Medulla oblongata (tissue), 1 donor: ENCODE results near the gene ORC5.
"Not testable (repeated sequence)": the region's sequence is repeated elsewhere in the genome, so short reads cannot be mapped to it uniquely, and the experiment has no call there.

Experiments
- DNase-seq: peaks from one replicate; pipeline ENCODE4 v3.0.0-alpha.2; 2015; ENCODE audit errors: extremely low spot score

The ORC5 gene

DNA sequence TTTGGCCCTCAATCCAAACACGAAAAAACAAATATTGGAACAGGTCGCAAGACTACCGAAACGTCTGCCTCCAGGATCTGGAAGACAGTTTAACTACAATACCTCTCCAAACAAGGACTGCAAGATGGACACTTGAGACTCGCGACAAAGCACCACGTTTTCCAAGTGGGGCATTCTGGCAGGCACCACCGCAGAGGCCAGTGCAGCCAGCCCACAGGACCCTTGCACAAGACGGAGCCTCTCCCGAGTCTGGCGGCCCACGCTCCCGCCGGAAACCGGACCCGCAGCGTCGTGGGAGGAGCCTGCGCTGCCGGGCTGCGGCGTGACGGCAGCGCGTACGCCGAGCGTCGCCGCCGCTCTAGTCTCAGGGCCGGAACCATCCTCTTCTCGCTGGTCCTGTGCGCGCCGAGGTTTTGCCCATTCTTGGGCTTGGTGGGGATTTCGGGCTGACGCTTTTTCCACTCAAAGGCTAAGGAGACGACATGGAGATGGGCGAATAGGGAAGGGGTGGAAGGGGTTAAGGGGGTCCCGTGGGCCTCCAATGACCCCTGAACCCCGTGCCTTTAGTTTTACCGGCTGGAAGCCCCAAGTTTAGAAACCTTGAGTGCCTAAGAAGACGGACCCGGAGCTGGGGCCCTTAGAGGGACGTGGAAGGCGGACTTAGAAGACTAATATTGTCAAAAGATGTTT, at the start of gene ORC5:
ORC5 (minus strand) TSS at position 283 of the 690 bp plus-strand sequence; CDS start at position 174, 109 bp downstream.
- DNase-seq: peak; percentile 79

DNA sequence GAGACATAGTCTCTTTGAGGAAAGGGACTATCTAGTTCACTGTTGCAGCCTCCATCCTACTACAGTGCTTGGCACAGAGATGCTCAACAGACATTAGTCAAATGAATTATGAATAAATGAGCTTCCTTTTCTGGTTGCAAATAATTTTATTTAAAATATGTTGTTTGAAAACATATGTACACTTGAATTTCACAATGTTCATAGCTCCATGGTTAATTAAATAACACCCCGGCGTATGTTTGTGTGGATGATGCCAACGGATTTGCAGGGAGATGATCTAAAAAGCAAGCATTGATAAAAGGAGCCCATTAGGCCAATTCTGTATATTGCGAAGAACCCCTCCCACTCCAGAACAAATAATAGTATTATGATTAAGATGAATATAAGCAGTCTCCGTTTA, 47.8 kb upstream of the ORC5 start:
- DNase-seq: no peak

DNA sequence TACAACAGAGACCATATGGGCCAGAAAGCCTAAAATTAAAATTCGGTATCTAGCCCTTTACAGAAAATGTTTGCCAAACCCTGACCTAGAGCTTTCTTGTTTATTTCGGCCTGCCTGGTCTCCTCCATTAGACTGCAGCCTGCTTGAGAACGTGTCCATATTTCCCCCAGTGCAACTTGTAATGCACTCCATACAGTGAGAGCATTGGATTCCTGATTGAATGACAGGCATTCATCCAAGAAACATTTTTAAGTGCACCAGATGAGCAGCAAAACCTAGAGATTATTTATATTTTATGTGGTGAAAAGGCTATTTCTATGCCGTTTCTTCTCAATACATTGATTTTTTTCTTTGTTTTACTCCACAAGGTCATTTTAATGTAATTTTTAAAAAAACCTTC, 47.4 kb upstream of the ORC5 start:
- no peak for DNase-seq

DNA sequence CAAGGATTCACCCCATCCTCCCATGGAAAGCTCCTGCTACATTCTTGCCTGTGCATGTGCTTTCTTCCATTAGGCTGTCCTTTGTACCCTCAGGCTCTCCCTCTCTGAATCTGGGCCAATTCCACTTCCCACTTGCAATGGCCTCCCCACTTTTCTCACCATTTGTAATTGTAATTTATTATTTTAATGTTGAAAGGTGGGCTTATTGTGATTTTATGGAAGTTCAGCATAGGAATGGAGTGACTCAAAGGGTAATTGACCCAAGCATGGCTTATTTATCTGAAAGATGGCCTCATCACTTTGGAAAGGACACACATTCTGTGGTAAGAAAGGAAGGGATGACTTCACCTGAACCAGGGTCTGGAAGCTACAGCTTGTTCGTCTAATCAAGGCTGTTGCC, 46.9 kb upstream of the ORC5 start:
- no peak for DNase-seq

DNA sequence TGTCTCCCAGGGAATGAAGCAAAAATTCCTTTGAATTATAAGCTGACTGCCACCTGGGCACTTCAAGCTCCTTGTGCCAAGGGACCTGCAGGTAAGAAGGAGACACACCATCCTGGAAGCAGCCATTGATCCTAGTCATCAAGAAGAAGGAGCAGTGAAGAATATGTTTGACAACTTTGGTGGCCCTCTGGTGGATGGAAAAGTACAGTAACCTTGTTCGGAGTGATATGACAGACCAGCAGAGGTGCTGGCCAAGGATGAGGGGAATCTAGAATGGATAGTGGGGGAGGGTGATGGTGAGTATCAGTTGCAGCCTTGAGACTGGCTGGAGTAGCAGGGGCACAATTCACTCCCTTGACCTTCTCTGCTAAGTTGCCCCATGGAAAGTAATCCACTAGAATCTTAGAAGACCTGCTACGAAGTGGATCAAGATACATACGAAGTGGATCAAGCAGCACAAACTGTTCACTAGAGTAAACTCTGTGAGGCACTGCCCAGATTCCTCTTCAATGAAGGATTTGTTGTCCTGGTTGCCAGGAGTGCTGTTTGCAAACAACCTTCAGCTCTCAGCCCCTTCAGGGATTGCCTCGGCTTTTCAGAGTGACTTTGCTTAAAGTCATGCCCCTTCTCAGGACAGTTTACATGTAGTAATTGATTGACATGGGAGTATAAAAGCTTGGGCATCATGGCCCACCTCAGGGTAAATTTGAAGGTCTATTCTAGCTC, 44.8 kb upstream of the ORC5 start:
- DNase-seq: no peak

DNA sequence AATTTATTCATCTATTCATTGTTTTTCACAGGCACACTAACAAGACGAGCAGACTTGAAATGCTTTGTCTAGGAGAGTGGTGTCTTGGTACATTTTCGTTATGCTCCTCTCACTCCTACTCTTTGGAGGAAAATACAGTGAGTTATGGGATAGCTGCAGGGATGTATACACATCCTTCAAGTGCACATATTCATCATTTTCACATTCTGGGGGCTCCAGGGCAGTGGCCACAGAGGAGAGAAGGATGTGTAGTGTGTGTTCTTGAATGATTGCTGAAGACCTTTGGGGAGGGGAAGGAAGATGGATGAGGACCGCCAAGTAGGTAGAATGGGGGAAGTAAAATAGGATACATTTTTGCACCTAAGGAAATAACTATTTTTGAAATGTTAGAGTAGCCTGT, 34.8 kb upstream of the ORC5 start:
- no peak for DNase-seq

DNA sequence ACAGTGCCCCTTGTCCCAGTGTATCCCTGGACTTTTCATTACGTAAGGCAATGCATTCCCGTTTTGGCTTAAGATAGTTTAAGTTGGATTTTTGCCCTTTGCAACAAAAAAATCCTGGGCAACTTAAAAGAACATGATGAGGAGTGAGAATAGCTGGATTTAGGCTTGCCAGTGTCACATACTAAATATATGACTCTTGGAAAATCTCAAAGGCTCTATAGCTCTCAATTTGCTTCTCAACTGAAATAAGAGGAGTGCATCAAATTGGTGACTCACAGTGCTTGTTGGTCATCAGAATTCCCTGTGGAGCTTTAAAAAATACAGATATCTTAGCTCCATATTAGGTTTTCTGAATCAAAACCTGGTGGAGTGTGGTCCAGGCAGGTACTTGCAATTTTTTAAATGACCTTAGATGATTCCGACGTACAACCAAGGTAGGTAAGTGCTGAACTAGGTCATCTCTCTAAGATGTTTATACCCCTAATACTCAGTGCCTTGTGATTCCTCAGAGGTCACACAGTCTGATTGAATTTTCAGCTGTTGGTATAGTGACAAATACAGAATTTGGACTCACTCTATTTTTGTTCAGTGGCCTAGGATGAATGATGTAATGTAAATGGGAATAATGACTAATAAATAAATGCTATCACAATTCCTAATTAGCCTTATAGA, 33.9 kb upstream of the ORC5 start:
- no peak for DNase-seq

DNA sequence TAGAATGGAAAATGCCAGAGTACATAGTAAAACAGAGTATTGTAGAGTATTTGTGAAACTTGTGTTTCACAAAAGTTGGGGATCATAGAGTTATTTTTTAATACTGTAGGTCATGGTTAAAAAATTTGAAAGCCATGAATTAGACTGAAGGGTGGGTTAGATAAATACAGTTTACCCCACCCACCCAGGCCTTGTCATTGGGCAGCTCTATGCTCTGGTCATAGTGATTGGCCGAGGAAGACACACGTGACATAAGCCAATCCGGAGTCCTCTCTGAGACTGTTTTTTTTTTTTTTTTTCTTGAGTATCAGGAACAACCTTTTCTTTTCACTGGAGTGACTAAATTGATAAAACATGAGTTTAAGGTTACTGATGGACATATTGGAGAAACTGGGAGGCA, 33.3 kb upstream of the ORC5 start:
- no peak for DNase-seq

DNA sequence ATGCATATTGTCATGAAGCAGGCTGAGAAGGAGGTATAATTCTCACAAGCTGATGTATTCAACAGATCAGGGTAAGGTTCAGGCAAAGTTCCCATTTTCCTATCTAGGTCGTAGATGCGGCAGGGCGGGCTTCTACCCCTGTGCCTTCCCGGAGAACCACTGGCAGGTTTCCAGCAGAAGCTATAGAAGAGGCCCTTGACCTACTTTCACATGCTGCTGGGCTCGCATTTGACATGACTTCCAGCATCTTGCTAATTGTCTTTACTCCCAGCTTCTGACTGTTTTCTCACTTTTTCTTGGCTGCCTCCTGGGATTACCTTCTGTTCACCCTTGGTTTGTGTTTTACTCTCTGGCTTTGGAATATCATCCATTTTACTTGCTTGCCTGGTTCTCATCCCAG, 32.6 kb upstream of the ORC5 start:
- DNase-seq: no peak

DNA sequence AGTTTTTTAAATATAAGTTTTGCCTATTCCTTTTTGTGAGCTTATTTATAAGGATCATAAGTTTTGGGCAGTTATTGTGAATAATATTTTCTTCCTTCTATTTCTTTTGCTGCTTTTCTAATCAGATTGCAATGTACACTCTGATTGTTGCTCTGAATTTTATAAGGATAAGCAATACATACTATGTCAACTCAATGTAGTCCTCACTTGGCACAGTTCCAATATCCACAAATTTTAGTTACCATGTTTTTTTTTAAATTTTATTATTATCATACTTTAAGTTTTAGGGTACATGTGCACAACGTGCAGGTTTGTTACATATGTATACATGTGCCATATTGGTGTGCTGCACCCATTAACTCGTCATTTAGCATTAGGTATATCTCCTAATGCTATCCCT, 27.2 kb upstream of the ORC5 start:
- not testable (repeated sequence) for DNase-seq

DNA sequence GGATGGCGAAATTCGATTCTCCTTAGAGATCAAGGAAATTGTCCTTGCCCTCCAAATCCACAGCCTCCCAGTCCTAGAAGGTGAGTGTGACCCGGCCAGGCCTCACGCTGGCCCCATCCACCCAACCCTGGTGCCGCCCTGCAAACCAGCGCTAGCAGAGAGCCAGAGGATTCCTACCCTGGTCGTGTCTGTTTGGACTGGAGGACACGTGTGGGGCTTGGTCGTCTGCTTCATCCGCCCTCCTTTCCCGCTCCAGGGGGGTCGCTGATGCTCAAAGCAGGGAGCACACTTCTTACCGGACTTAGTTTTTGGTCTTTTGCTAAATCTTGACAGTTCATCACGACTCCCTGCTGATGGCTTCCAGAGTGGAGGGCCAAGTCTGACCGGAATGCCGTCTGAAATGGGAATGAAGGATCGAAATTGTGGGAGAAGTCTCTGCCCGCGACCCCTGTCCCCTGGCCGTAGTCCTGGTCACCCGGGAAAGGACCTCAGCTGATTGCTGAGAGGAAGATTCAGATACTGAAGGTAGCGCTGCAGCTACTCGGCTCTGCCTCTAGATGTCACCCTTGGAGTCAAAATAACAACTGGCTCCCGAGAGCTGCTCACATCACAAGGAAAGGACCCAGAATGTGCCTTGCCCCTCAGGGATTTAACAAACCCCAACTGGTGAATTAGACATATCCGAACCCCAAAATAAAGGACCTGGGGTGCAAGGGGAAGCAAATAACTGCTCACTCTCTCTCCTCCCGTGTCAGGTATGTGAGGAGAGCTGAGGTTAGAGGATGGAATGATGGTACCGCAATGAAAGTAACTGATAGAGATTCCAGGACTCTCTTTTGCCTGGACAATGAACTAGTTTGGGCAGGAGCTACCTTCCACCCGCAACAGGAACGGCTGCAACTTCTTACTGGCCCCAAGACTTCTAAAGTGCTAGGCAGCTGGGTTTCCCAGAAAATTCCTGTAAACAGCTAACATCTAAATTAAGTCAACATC, 23.5 kb upstream of the ORC5 start:
- DNase-seq: peak; percentile 77

DNA sequence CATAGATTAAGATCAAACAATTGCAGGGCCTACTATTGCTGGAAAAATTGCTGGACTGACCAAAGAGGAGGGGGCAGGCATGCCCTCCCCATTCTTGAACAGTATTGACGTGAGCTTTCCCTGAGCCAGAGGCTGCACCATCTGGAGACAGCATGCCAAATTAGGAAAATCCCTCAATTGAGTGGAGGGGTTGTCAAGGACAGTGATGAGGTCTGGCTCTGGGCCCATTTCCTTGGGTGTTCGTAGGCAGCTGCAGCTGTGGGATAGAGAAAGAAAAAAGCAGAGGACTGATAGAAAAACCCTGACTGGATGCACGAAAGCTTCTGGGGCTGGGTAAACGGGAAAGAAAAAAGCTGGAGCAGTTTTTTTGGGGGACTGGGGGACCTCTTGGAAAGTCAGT, 22.8 kb upstream of the ORC5 start:
- no peak for DNase-seq

DNA sequence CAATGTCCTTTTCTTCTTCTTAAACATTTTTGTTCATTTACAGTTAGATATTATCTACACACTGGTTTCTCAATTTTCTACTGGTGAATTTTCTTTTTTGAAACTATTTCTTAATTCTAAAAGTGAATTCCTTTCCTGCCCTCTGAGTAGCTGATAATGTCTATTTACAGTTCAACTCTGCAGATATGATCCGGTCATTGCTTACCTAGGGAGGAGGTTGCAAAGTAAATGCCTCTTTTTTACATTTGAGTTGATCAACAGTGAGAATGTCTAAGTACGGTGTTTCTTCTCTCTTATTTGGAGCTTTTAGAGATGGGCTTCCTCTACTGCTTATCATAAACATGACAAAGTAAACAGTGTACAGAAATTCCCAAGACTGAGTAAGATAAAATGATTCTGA, 20.6 kb upstream of the ORC5 start:
- DNase-seq: no peak

DNA sequence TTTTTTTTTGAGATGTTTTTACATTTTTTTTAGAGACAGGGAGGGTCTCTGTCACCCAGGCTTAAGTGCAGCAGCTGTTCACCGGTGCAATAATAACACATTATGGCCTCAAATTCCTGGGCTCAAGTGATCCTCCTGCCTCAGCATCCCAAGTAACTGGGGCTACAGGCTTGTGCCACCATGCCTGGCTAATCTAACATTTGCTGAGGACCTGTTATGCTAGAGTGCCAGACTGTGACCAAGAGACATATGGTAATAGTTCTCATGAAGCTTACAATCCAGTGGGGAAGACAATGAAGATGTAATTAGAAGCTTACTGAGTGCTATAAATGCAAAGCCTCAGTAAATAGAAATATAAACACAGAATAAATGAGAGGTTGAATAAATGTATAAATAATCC, 17.6 kb upstream of the ORC5 start:
- no peak for DNase-seq

DNA sequence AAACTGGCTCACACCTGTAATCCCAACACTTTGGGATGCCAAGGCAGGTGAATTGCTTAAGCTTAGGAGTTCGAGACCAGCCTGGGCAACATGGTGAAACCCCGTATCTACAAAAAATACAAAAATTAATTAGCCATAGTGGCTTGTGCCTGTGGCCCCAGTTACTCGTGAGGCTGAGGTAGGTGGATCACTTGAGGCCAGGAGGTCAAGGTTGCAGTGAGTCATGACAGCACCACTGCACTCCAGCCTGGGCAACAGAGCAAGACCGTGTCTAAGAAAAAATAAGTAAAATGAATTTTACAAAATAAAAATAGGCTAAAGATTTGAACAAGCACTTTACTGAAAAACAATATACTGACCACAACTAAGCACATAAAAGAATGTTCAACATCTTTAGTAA, 9.8 kb upstream of the ORC5 start:
- no peak for DNase-seq

DNA sequence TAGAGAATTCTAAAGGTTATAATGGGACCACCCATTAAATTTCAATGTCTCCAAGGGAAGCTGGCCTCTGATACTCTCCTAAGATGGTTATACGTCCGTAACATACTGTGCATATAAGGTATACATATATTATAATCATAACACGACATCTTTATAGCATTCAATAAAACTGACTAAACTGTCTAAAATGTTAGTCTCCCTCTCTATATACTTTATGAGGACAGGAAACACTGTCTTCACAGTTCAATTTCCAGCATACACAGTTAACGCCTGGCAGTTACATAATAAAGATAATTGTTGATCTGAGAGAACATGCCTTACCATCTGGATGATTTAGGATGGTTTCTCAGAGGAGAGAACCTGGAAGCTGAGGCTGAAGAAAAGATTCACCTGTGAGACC, 1.2 kb upstream of the ORC5 start:
- DNase-seq: no peak

DNA sequence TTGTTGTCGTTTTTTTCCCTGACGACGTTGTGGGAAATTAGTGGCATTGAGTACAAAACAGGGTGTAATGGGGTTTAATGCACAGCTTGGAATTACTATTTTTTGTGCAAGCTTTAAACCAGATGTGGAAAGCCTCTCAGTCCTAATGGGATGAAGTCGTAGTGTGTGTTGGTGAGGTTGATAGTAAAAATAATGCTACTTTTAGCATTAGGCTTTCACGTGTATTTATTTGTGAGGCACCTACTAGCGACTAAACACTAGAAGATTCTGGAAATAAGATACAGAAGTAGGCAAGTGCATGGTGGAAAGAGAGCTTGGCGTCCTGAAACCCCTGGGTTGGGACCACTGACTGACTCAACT, 588 bp upstream of the ORC5 start:
- DNase-seq: peak; percentile 29

DNA sequence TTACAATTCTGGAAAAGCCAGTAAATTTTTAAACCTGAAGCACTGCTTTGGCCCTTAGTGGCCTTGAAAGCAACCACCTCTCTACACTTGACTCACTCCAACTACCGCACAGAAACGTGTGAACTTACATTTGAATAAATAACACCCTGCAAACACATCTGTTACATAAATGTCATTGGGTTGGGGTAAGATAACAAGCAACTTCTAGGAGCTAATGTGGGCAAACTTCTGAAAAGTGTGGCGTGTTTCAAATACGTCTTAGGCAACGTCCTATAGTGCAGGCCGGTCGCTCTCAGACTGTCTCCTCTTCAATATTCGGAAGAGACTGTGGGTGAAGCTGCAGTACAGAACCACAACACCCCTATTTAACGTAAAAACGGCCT, 474 bp downstream of the ORC5 start:
- peak; percentile 3 for DNase-seq

DNA sequence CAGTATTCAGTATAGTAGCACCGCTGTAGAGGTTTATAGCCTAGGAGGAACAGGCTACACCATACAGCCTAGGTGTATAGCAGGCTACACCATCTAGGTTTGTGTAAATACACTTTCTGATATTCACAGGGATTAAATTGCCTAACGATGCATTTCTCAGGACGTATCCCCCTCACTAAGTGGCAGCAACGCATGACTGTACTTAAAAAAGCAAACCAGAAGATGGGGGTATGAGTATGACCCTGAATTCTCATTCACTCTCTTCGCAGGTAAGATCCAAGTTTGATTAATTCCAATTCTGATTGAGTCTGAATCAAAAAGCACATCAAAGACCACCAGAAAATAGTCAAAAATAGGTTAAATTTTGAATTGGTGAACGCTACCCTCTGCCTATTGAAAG, 972 bp downstream of the ORC5 start:
- no peak for DNase-seq

DNA sequence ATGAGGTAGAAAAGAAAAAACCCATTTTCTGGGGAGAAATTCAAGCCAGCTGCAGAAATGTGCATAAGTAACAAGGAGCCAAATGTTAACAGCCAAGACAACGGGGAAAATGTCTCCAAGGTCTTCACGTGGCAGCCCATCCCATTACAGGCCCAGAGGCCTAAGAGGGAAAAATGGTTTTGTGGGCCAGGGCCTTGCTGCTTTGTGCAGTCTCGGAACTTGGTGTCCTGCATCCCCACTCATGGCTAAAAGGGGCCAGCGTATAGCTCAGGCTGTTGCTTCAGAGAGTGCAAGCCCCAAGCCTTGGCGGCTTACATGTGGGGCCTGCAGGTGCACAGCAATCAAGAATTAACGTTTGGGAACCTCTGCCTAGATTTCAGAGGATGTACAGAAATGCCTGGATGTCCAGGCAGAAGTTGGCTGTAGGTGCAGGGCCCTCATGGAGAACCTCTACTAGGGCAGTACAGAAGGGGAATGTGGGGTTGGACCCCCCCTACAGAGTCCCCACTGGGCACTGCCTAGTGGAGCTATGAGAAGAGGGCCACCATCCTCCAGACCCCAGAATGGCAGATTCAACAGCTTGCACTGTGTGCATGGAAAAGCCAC, 9.0 kb downstream of the ORC5 start:
- no peak for DNase-seq

DNA sequence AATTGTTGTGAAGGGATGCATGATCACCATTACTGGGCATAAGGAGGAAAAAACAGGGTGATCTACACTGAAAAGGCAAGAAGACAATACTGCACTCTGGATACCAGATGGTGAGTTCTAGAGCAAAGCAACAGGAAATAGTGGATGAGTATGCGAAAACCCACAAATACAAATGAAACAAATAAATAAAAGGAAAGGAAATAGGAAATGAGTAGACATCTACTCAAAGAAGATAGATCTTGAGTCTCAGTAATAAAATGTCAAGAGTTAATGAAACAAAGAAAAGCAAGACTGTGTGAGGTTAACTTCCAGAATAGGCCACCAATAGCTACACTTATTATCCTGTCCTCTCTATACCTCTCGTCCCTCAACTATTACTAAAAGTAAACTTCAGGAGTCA, 11.7 kb downstream of the ORC5 start:
- no peak for DNase-seq

DNA sequence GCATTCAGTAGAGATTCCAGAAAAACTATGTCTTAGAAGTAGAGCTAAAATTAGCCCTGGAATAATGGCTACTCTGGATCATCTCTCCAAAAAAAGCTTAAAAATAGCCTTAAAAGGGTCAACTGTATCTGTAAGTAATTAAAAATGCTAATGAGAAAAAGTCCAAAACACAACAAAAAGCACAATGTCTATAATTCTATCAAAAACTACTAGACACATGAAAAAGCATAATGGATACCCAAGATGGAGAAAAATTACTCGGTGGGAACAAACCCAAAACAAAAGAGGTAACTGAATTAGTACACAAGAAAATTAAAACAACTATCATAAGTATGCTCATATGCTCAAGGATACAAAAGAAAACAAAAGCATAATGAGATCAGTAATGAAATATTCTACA, 15.4 kb downstream of the ORC5 start:
- no peak for DNase-seq
